Peyer's patch (tissue), 4 donors: ENCODE data around the gene ABCC5.

Experiments
- CTCF ChIP-seq, 6 experiments: fragments of 450-650 bp in 4 of 6; fragments of 200-600 bp in 2 of 6; sonication (generic) in 1 of 6; IDR thresholded peaks; one replicate each; pipeline ENCODE4 v1.5.1; 2017 to 2019; ENCODE audit warnings: antibody characterized with exemption in 6 of 6, mild to moderate bottlenecking in 3 of 6, moderate library complexity in 1 of 6
- POLR2A ChIP-seq, 2 donors: fragments of 450-650 bp; IDR thresholded peaks; one replicate each; pipeline ENCODE4 v1.5.1; 2017; ENCODE audit warnings: antibody characterized with exemption in 2 of 2, mild to moderate bottlenecking in 2 of 2, moderate library complexity in 2 of 2

- no peak for TF ChIP-seq CTCF (IDR thresholded peaks at IDR 0.05)
- no peak for TF ChIP-seq POLR2A (IDR thresholded peaks at IDR 0.05)
These were observed 28.3 kb upstream of the ABCC5 start for GRCh38 chr3:184045995-184046394.
